Epithelial cell of proximal tubule (primary cell): ENCODE results near the gene TRMO. TPM values are rescaled to one million over a fixed set of nuclear protein-coding genes. Genes with fewer than 3 reads are reported as not detected.

Experiments used
- DNase-seq: peaks from one replicate; pipeline ENCODE4 v3.0.0-alpha.2; 2011; ENCODE audit warnings: low read depth
- H3K4me3 ChIP-seq: 2 replicates; pipeline ENCODE4 v1.5.1; 2011; ENCODE audit warnings: low read depth, mild to moderate bottlenecking, low read length
- total RNA-seq: library from RNA; depleted of rRNA; stranded (reverse); fragments of >200 nt; gene quantifications from 2 replicates; pipeline ENCODE4 v1.2.3, GENCODE V29; 2015
- TF ChIP-seq, protein P1 (sequence below): conservative IDR thresholded peaks from 2 replicates; pipeline ENCODE4 v1.5.1; 2012; ENCODE audit warnings: low read depth, mild to moderate bottlenecking, low read length

Gene TRMO
- total RNA-seq, 1 donor from 2014 or later: 12.2 TPM

DNA sequence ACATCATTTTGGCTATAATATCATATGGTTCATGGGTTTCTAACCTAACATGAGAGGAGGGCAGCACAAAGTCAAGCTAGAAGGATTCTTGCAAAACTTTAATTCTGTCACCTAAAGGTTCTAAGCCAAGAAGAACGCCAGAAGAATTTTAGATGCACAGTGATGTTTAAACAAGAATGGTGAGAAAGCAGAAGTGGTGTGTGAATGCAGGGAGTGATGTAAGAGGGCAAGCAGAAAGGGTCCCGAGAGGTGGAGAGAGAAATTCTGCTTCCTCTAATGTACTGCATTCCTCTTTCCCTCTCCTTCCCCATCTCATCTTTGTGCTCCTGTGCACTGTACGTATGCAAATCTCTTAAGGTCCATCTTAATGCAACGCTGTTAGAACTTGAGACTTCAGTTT lies 2.1 kb upstream of the TRMO start:
- DNase-seq: no peak
- H3K4me3 ChIP-seq: no peak overlapping the region
- TF ChIP-seq, protein P1, sequence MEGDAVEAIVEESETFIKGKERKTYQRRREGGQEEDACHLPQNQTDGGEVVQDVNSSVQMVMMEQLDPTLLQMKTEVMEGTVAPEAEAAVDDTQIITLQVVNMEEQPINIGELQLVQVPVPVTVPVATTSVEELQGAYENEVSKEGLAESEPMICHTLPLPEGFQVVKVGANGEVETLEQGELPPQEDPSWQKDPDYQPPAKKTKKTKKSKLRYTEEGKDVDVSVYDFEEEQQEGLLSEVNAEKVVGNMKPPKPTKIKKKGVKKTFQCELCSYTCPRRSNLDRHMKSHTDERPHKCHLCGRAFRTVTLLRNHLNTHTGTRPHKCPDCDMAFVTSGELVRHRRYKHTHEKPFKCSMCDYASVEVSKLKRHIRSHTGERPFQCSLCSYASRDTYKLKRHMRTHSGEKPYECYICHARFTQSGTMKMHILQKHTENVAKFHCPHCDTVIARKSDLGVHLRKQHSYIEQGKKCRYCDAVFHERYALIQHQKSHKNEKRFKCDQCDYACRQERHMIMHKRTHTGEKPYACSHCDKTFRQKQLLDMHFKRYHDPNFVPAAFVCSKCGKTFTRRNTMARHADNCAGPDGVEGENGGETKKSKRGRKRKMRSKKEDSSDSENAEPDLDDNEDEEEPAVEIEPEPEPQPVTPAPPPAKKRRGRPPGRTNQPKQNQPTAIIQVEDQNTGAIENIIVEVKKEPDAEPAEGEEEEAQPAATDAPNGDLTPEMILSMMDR: no peak

DNA sequence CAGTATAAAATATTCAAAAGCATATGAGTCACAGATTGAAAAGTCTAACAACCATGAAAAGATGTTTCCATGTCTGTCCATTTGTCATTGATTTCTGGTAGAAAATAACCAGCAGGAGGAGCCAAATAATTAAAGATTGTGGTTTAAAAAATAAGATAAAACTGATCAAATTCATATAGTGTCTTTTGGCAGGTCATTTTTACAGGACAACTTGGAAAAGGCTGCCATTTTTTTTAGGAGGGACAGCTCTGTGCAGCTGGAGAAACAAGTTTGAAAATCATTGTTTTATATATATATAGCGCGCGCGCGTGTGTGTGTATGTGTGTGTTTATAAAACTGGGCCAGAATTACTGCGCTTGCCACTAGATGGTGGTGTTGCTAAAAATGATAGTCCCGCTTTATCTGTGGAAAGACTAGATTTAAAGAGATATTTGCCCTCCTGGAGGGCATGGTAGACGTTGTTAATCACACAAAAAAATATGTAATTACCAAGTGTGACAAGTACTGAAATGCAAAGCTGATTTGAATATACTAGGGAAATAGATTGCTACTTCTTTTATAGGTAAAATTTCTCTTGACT lies 1.3 kb upstream of the TRMO start:
- TF ChIP-seq, protein P1: peak; percentile 77
- peak; percentile 42 for DNase-seq
- H3K4me3 ChIP-seq: peak overlapping the region; percentile 42

DNA sequence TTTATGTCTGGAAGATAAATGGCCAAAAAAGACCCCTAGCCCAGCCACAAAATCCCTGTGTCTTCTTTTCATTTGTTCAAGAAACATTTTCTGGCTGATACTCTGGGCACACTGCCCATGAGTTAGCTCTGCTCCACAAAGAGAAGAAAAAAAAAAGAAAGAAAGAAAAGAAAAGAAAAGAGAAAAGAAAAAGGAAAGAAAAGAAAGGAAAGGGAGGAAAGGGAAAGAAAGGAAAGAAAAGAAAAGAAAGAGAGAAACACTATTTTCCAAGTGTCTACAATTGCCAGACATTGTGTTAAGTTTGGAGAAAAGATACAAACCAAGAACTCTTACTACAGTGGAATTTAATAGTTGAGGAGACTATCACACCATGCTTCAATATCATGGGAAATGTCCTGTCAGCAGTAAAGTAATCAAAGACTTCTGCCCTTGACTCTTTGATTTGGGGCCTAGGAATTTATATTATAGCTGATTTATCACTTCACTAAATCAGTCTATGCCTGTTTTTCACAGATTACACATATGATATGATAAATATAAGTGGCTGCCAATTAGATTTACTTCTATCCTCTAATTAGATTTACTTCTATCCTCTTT lies 3.0 kb downstream of the TRMO start:
- no peak for DNase-seq
- H3K4me3 ChIP-seq: no peak overlapping the region
- TF ChIP-seq, protein P1: no peak

DNA sequence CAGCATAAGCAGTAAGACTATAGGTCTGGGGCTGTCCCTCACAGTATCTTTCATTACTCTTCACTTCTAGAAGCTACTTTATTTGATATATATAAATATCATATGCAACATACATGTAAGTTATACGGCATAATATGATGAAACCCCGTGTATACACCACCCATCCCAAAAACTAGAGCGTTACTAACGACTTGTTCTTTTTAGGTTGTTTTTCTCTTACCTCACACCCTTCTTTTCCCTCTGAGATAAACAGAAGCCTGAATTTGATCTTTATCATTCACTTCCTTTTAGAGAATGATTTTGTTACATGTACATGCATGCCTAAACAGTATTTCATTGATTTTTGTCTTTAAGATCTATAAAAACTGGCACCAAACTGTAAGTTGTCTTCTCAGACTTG lies 3.7 kb downstream of the TRMO start:
- H3K4me3 ChIP-seq: no peak overlapping the region
- no peak for DNase-seq
- TF ChIP-seq, protein P1: no peak

DNA sequence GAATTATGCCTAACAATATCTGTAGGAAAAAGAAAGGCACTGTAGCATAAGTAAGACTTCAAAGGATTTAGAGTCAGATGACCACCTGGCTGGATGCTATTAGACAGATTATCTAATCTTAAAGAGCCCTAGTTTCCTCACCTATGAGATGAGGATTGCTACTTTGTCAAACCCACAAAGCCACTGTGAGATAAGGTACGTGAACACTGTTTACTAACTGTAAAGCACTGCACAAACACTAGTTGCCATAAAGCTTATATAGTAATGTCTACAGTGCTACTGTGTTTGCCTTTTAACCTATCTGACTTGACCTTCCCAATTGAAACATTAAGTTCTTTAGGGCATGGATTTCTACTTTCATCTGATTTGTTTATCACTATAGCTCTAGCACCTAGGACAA lies 10.3 kb downstream of the TRMO start:
- no peak for DNase-seq
- TF ChIP-seq, protein P1: no peak
- H3K4me3 ChIP-seq: no peak overlapping the region

DNA sequence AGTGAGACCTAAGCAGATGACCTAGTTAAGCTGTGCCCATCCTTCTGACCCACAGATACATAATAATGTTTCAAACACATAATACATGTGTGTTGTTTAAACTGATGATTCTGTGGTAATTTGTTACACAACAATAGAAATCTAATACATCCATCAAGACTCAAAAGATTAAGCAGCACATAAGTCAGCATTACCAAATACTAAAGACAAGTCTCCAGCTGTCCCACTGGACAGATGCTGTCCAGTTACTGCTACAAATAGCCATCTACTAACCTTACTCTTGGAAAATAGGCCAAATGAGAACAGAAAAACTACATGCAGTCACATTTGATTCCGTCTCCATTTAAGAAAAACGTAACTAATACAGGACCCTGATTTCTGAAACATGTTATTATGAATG lies 10.8 kb downstream of the TRMO start:
- TF ChIP-seq, protein P1: no peak
- DNase-seq: no peak
- H3K4me3 ChIP-seq: no peak overlapping the region

DNA sequence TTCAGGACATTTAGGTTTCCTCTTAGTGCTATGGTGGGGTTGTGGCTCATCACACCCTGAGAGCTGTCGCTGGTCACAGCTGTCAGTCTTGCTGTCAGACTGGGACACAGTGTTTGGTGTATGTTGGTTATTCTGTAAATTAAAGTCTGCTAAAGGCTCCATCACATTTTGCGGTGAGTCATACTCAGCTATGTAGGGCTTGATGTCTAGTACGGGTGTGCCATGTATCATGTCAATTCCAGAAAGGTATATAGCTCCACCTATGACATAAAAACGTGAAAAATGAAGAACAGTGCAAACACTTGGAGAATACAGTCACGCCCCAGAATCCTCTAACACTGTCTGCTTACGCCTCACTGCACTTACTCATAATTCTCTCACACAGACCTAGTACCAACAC lies 11.9 kb downstream of the TRMO start:
- TF ChIP-seq, protein P1: no peak
- H3K4me3 ChIP-seq: no peak overlapping the region
- no peak for DNase-seq
